A549 (cell line): ENCODE results near the gene C2CD3. TPM values are rescaled to one million over a fixed set of nuclear protein-coding genes. Genes with fewer than 3 reads are reported as not detected.

Source experiments
- ATAC-seq, 2 experiments: fragments of 200-7000 bp in 1 of 2; fragments of >200 bp in 1 of 2; cut with Nextera tagmentation in 1 of 2; cut with Tn5 transposase in 1 of 2; 3 replicates each; pipeline versions ENCODE4 v1.8.0 to v1.9.1; 2018 to 2020; ENCODE audit warnings: mild to moderate bottlenecking in 1 of 2, moderate library complexity in 1 of 2
- CTCF ChIA-PET: fragments of 300-600 bp; sonication (Branson Sonifier 250); formaldehyde crosslinking; extraction: SDS; loops from one replicate; lab custom pipeline; 2021; ENCODE audit warnings: antibody characterized with exemption, inconsistent platforms; lab: Yijun Ruan, JAX
- POLR2A ChIA-PET: fragments of 350-600 bp; formaldehyde crosslinking; extraction: SDS; loops from one replicate; lab custom pipeline; 2021; ENCODE audit warnings: antibody characterized with exemption, inconsistent platforms; lab: Yijun Ruan, JAX
- DNase-seq, 2 experiments: peaks; one replicate each; pipeline versions ENCODE4 v3.0.0 to v3.0.0-alpha.2; 2011 to 2016; ENCODE audit warnings: low read depth in 1 of 2, low spot score in 1 of 2
- FAIRE-seq: peaks from 2 replicates; lab custom pipeline; 2011; peaks lifted over from hg19 to GRCh38; lab: Jason Lieb, UNC
- H3K27ac ChIP-seq, 2 experiments: fragments of >200 bp; sonication (Bioruptor Twin); formaldehyde crosslinking; 3 replicates each; pipeline ENCODE4 v1.5.1; 2016 to 2017
- H3K4me1 ChIP-seq: fragments of >200 bp; sonication (Bioruptor Twin); formaldehyde crosslinking; 3 replicates; pipeline ENCODE4 v1.6.1; 2016
- H3K4me2 ChIP-seq: fragments of >200 bp; sonication (Bioruptor Twin); formaldehyde crosslinking; 3 replicates; pipeline ENCODE4 v1.6.1; 2016
- H3K4me3 ChIP-seq: fragments of >200 bp; sonication (Bioruptor Twin); formaldehyde crosslinking; 3 replicates; pipeline ENCODE4 v1.5.1; 2016
- H3K9me3 ChIP-seq: fragments of >200 bp; sonication (Bioruptor Twin); formaldehyde crosslinking; 3 replicates; pipeline ENCODE4 v1.6.1; 2016
- CTCF ChIP-seq: fragments of >200 bp; sonication (Bioruptor Twin); formaldehyde crosslinking; IDR thresholded peaks from 3 replicates; pipeline ENCODE4 v1.5.1; 2016
- EHF ChIP-seq: fragments of 250-450 bp; sonication (Bioruptor Pico); IDR thresholded peaks from 2 replicates; pipeline ENCODE4 v1.5.0; 2020; ENCODE audit warnings: mild to moderate bottlenecking
- EHMT2 ChIP-seq: fragments of 200-600 bp; sonication (generic); IDR thresholded peaks from 2 replicates; pipeline ENCODE4 v1.6.1; 2016; ENCODE audit warnings: antibody characterized with exemption, low read depth, mild to moderate bottlenecking, moderate library complexity
- EP300 ChIP-seq, 2 experiments: fragments of >200 bp; sonication (Bioruptor Twin); formaldehyde crosslinking; IDR thresholded peaks; 2 replicates in 1 of 2; 3 replicates in 1 of 2; pipeline ENCODE4 v1.6.1; 2016 to 2017
- ESRRA ChIP-seq: fragments of 150-350 bp; IDR thresholded peaks from 2 replicates; pipeline ENCODE4 v1.6.1; 2014; ENCODE audit warnings: mild to moderate bottlenecking, low read length, borderline replicate concordance
- FOSL2 ChIP-seq, 2 experiments: fragments of 450-650 bp in 1 of 2; fragments of >200 bp in 1 of 2; sonication (Bioruptor Twin) in 1 of 2; formaldehyde crosslinking; IDR thresholded peaks; 2 replicates each; pipeline versions ENCODE4 v1.5.0 to v1.6.1; 2016 to 2020; ENCODE audit warnings: mild to moderate bottlenecking in 1 of 2, moderate library complexity in 1 of 2
- FOXS1 ChIP-seq: fragments of 250-450 bp; sonication (Bioruptor Pico); IDR thresholded peaks from 2 replicates; pipeline ENCODE4 v1.5.0; 2020; ENCODE audit warnings: mild to moderate bottlenecking, moderate library complexity
- HDAC2 ChIP-seq: fragments of 200-600 bp; sonication (generic); IDR thresholded peaks from 2 replicates; pipeline ENCODE4 v1.6.1; 2016
- HES2 ChIP-seq: fragments of >200 bp; sonication (Bioruptor Twin); formaldehyde crosslinking; IDR thresholded peaks from 2 replicates; pipeline ENCODE4 v1.6.1; 2016
- HOXB13 ChIP-seq: fragments of 250-450 bp; sonication (Bioruptor Pico); IDR thresholded peaks from 2 replicates; pipeline ENCODE4 v1.5.0; 2020; ENCODE audit warnings: low read depth, mild to moderate bottlenecking, moderate library complexity
- HOXB5 ChIP-seq: fragments of 250-450 bp; sonication (Bioruptor Pico); IDR thresholded peaks from 2 replicates; pipeline ENCODE4 v1.5.0; 2020; ENCODE audit warnings: mild to moderate bottlenecking, moderate library complexity
- JUNB ChIP-seq: fragments of >200 bp; sonication (Bioruptor Twin); formaldehyde crosslinking; IDR thresholded peaks from 2 replicates; pipeline ENCODE4 v1.6.1; 2016
- KDM5A ChIP-seq: fragments of 200-600 bp; sonication (generic); IDR thresholded peaks from 2 replicates; pipeline ENCODE4 v1.6.1; 2016; ENCODE audit warnings: antibody characterized with exemption, mild to moderate bottlenecking
- NPAS2 ChIP-seq: fragments of 250-450 bp; sonication (Bioruptor Pico); IDR thresholded peaks from 2 replicates; pipeline ENCODE4 v1.8.0; 2022; ENCODE audit warnings: mild to moderate bottlenecking, moderate library complexity, borderline replicate concordance
- NR3C1 ChIP-seq: fragments of >200 bp; sonication (Bioruptor Twin); formaldehyde crosslinking; IDR thresholded peaks from 3 replicates; pipeline ENCODE4 v1.6.1; 2017
- PHF8 ChIP-seq: fragments of 200-600 bp; sonication (generic); IDR thresholded peaks from 2 replicates; pipeline ENCODE4 v1.6.1; 2016; ENCODE audit warnings: low read depth, mild to moderate bottlenecking, antibody characterized with exemption, moderate library complexity, borderline replicate concordance
- POLR2A ChIP-seq: IDR thresholded peaks from 2 replicates; pipeline ENCODE4 v1.6.1; 2012; ENCODE audit warnings: mild to moderate bottlenecking, low read length
- POLR2AphosphoS2 ChIP-seq: conservative IDR thresholded peaks from 2 replicates; pipeline ENCODE4 v1.6.1; 2012; ENCODE audit warnings: low read length, improper control_type of control experiment, inconsistent platforms
- RARB ChIP-seq: fragments of 250-450 bp; sonication (Bioruptor Pico); IDR thresholded peaks from 2 replicates; pipeline ENCODE4 v1.8.0; 2021; ENCODE audit warnings: mild to moderate bottlenecking, moderate library complexity
- RCOR1 ChIP-seq: fragments of 150-350 bp; IDR thresholded peaks from 2 replicates; pipeline ENCODE4 v1.6.1; 2014; ENCODE audit warnings: antibody characterized with exemption, low read length, low read depth
- SMC3 ChIP-seq: fragments of >200 bp; sonication (Bioruptor Twin); formaldehyde crosslinking; IDR thresholded peaks from 3 replicates; pipeline ENCODE4 v1.6.1; 2018; ENCODE audit warnings: inconsistent platforms
- TFCP2L1 ChIP-seq: fragments of 250-450 bp; sonication (Bioruptor Pico); IDR thresholded peaks from 2 replicates; pipeline ENCODE4 v1.5.0; 2021; ENCODE audit warnings: mild to moderate bottlenecking
- ZSCAN20 ChIP-seq: fragments of 250-450 bp; sonication (Bioruptor Pico); IDR thresholded peaks from 2 replicates; pipeline ENCODE4 v1.8.0; 2022; ENCODE audit warnings: mild to moderate bottlenecking, moderate library complexity
- WGBS: methylation state at CpG from one replicate; pipeline ENCODE4 v1.1.6; 2017; ENCODE audit errors: missing lambda C conversion rate; 5-methylcytosine and 5-hydroxymethylcytosine counted together
- polyA plus RNA-seq, 4 experiments: library from polyadenylated mRNA; depleted of rRNA in 3 of 4; stranded (reverse); fragments of >200 nt; fragmentation: RNase III in 1 of 4; extraction: RNeasy Plus Mini Kit Qiagen cat#74134 plus additional on column Dnase treatment in 1 of 4; gene quantifications; 2 replicates in 3 of 4; 3 replicates in 1 of 4; pipeline ENCODE4 v1.2.3, GENCODE V29; 2011 to 2017
- TF ChIP-seq, protein P1 (sequence below): fragments of 250-450 bp; sonication (Bioruptor Pico); IDR thresholded peaks from 2 replicates; pipeline ENCODE4 v1.5.0; 2020; ENCODE audit warnings: low read depth, mild to moderate bottlenecking, moderate library complexity
- TF ChIP-seq, protein P2 (sequence below): fragments of 450-650 bp; IDR thresholded peaks from 2 replicates; pipeline ENCODE4 v1.6.1; 2014; ENCODE audit warnings: antibody characterized with exemption
- TF ChIP-seq, protein P3 (sequence below): fragments of >200 bp; sonication (Bioruptor Twin); formaldehyde crosslinking; IDR thresholded peaks from 3 replicates; pipeline ENCODE4 v1.6.1; 2016

C2CD3 gene
- polyA plus RNA-seq, 2 of the 4 experiments (the other 2 are of a cell fraction): 15.2 to 19.8 TPM

- WGBS: 93% methylated on average over 29 of the region's 29 CpGs
These were observed 164.9 kb downstream of the C2CD3 start for GRCh38 chr11:74005721-74006517.

DNA sequence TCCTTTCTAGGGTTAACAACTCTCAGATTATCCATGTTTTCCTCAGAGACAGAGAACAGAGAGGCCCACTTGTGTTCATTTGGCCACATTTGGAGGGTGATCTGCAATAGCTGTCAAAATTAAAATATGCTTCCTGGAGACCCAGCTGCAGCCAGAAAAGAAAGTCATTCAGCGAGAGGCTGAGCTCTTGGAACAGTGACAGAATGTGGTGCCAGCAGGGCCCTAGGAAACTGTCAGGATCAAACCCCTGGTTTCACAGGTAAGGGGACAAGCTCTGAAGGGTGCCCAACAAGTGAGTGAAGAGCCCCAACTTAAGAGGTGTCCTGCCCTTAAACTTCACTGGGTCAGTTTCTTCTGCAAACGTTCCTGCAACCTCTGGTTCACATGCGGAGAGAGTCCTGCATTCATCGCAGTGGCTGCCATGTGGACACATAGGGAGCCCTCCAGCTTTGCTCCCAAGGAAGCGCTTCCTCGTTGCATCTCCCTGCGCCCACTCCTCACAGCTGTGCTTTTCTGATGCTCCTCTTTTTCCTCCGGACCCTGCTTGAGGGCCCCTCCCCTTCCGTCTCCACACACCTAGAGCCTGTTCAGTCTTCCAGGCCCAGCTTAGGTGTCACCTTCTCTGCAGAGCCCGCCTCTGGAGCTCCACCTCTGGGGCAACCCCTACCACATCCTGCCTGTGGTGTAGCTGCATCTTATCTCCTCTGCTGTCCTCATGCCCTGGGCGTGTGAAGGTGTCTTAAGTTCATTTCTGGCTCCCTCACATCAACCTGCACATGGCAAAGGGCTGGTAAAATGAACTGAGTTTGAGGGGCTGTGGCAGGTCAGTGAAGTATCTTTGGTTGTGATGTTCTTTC, 165.8 kb downstream of the C2CD3 start:
- no peaks in the 10 kb centered on the region for H3K9me3 ChIP-seq
- H3K4me2 ChIP-seq: no peak overlapping the region
- FAIRE-seq (no peak), ATAC-seq (no peak; a peak in 1 of 6 replicates), DNase-seq (no peak)
- TF ChIP-seq PHF8 (no peak), ESRRA (no peak), KDM5A (no peak), NR3C1 (no peak), HOXB13 (CRISPR knock-in tag) (no peak), FOSL2 (IDR thresholded peaks at IDR 0.05) (no peak), FOSL2 (CRISPR knock-in tag; IDR thresholded peaks at IDR 0.05) (no peak), SMC3 (no peak), FOXS1 (no peak), CTCF (no peak), JUNB (no peak), POLR2A (no peak), RARB (CRISPR knock-in tag) (no peak), RCOR1 (no peak), EHF (CRISPR knock-in tag) (no peak), HOXB5 (CRISPR knock-in tag) (no peak), NPAS2 (no peak), POLR2AphosphoS2 (no peak)
- TF ChIP-seq, protein P1, sequence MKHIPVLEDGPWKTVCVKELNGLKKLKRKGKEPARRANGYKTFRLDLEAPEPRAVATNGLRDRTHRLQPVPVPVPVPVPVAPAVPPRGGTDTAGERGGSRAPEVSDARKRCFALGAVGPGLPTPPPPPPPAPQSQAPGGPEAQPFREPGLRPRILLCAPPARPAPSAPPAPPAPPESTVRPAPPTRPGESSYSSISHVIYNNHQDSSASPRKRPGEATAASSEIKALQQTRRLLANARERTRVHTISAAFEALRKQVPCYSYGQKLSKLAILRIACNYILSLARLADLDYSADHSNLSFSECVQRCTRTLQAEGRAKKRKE (CRISPR knock-in tag): no peak
- TF ChIP-seq, protein P2, sequence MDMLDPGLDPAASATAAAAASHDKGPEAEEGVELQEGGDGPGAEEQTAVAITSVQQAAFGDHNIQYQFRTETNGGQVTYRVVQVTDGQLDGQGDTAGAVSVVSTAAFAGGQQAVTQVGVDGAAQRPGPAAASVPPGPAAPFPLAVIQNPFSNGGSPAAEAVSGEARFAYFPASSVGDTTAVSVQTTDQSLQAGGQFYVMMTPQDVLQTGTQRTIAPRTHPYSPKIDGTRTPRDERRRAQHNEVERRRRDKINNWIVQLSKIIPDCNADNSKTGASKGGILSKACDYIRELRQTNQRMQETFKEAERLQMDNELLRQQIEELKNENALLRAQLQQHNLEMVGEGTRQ: no peak
- TF ChIP-seq, protein P3, sequence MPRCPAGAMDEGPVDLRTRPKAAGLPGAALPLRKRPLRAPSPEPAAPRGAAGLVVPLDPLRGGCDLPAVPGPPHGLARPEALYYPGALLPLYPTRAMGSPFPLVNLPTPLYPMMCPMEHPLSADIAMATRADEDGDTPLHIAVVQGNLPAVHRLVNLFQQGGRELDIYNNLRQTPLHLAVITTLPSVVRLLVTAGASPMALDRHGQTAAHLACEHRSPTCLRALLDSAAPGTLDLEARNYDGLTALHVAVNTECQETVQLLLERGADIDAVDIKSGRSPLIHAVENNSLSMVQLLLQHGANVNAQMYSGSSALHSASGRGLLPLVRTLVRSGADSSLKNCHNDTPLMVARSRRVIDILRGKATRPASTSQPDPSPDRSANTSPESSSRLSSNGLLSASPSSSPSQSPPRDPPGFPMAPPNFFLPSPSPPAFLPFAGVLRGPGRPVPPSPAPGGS: no peak
- ChIA-PET CTCF (interaction anchor here (1.1 kb wide), 1 partner anchor 11 kb away, joined by 3 read pairs; no protein-coding TSS in a partner anchor), POLR2A (no interaction called here)
- no peak overlapping the region for H3K4me3 ChIP-seq
- H3K27ac ChIP-seq: no peak overlapping the region
- WGBS: 84% methylated on average over 11 of the region's 11 CpGs
- H3K4me1 ChIP-seq: no peaks in the 10 kb centered on the region

More at GRCh38 chr11:74005721-74006517, 164.9 kb downstream of the C2CD3 start:
- H3K27ac ChIP-seq: no peak overlapping the region
- no peak for ATAC-seq
- H3K4me3 ChIP-seq: no peak overlapping the region
- H3K9me3 ChIP-seq: no peaks in the 10 kb centered on the region
- H3K4me1 ChIP-seq: no peaks in the 10 kb centered on the region
- FAIRE-seq: no peak
- ChIA-PET CTCF (interaction anchor here (0.6 kb wide), 1 partner anchor 13 kb away, joined by 4 read pairs; no protein-coding TSS in a partner anchor), POLR2A (no interaction called here)
- no peak overlapping the region for H3K4me2 ChIP-seq
- TF ChIP-seq TFCP2L1 (CRISPR knock-in tag): no peak
- no peak for TF ChIP-seq ESRRA
- no peak for TF ChIP-seq EHMT2
- TF ChIP-seq HOXB5 (CRISPR knock-in tag): no peak
- TF ChIP-seq EP300 (IDR thresholded peaks at IDR 0.05): no peak
- TF ChIP-seq HES2: no peak
- TF ChIP-seq HDAC2: no peak
- no peak for TF ChIP-seq ZSCAN20
- no peak for TF ChIP-seq NR3C1
- TF ChIP-seq, protein P3: no peak
- TF ChIP-seq POLR2A: no peak
- no peak for DNase-seq
